ENCODE results near the gene OR52E6. TPM values are rescaled to one million over a fixed set of nuclear protein-coding genes. Genes with fewer than 3 reads are reported as not detected.

OR52E6 gene
- not detected for total RNA-seq

GRCh38 chr11:5841797-5842196, at the start of gene OR52E6:
OR52E6 (minus strand) TSS chr11:5841897; CDS start chr11:5841897, 0 bp downstream.
- no peak for DNase-seq (ENCODE audit: low read depth in 2 of 3, low spot score in 2 of 3)

DNA sequence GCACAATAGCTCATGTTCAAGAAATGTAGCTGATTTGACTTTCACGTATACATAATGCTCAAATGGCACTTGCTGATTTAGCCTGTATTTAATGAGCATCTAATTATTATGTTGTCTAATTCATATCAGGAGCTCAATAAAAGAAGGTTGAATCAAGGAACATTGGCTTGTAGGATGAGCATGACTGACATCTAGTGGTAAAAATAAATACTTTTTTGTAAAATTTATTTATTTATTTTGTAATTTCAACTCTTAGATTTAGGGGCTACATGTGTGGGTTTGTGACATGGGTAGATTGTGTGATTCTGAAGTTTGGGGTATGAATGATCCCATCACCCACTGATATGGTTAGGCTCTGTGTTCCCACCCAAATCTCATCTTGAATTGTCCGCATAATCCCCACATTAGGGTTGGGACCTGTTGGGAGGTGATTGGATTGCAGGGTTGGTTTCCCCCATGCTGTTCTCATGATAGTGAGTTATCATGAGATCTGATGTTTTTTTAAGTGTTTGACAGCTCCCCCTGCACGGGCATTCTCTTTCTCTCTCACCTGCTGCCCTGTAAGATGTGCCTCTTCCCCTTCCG, 49.6 kb upstream of the OR52E6 start:
- peak in 2 of 3 donors; percentile 9 to 59 for DNase-seq (ENCODE audit: low read depth in 2 of 3, low spot score in 2 of 3)

- no peak for DNase-seq (ENCODE audit: low read depth in 2 of 3, low spot score in 2 of 3)
These were observed 46.0 kb upstream of the OR52E6 start for GRCh38 chr11:5887661-5888060.

DNA sequence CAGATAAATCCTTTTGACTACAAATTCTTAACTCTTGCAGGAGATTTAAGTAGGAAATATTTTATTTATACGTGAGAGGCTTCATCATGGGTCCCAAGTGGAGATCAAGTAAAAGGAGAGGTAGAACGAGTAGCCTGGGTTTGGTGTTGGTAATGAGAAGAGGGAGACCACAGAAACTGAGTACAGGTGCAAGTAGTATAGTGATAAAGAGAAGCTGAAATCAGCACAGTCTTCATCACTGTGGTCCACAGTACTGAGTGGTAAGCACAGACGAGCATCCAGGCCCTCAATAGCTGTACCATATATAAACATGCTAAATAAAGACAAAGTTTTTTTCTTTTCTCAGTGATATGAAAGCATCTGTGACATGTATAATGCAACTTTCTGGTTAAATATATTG, 45.5 kb upstream of the OR52E6 start:
- DNase-seq (ENCODE audit: low read depth in 2 of 3, low spot score in 2 of 3), result no peak

GRCh38 chr11:5881756-5882155, 40.1 kb upstream of the OR52E6 start:
- no peak for DNase-seq (ENCODE audit: low read depth in 2 of 3, low spot score in 2 of 3)

DNA sequence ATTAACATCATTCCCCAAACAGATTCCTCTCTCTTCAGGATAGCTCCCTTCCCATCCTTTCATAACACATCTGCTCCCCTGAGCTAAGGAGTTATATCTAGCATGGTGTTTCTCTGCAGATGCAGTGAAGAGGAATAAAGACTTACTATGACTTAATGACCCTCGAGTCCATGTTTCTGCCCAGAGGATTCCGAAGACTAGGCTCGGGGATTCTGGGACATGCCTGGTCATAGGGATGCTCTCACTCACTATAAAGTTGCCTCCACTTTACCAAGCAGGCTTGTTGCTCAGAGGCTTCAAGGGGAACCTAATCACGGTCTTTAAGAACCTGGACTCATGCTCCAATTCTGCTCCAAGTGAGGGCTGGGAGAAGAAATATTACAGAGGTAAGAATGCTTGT, 38.6 kb upstream of the OR52E6 start, which contains the start of gene OR52E4:
Gene OR52E4 (plus strand): TSS at position 301 of the 400 bp plus-strand sequence. CDS start 3,664 bp downstream, outside the sequence.
- no peak for DNase-seq (ENCODE audit: low read depth in 2 of 3, low spot score in 2 of 3)

GRCh38 chr11:5878564-5878963, 36.9 kb upstream of the OR52E6 start:
- no peak for DNase-seq (ENCODE audit: low read depth in 2 of 3, low spot score in 2 of 3)

GRCh38 chr11:5865826-5866225, 24.1 kb upstream of the OR52E6 start:
- no peak for DNase-seq (ENCODE audit: low read depth in 2 of 3, low spot score in 2 of 3)

DNA sequence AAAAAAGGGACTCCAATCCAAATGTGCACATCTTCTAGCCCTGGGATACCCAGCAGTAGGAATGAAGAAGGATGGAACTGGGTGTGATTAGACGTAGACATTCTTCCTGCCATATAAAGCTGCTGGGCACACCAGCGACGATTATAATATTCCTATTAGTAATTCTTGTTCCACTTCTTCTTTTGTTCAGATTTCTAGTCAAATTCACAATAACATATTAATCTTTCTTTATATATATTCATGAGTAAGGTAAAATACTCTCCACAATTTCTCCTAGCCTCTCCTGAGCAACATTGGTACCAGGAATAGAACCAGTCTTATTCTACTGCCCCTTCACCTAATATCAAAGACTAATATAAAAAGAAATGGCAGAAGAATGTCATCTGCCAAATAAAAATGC, 15.9 kb upstream of the OR52E6 start, which contains the start of gene OR52E8:
Gene OR52E8 (minus strand): TSS at position 101 of the 400 bp plus-strand sequence. CDS start 0 bp downstream, at position 101.
- no peak for DNase-seq (ENCODE audit: low read depth in 2 of 3, low spot score in 2 of 3)

GRCh38 chr11:5851002-5851401, 9.3 kb upstream of the OR52E6 start:
- DNase-seq (ENCODE audit: low read depth in 2 of 3, low spot score in 2 of 3), result no peak

- peak in 2 of 3 donors; percentile 24 to 72 for DNase-seq (ENCODE audit: low read depth in 2 of 3, low spot score in 2 of 3)
These were observed 6.0 kb upstream of the OR52E6 start for GRCh38 chr11:5847711-5848110.

DNA sequence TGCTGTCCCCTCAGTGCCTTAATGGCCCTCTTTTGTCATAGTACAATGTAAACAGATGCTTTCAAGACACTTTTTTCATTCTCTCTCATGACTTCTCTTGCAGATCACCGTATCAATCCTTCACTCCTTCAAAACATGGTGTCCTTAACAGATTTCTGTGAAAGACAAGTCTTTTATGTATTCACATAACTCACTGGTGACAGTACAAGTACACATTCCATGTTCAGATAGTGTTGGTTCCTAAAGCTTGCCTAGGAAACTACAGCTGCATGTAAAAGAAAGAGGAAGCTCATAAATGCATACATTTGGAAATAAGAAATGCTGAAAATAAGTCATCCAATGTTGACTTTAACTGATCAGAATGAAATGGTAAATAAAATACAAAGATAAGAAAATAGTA, 5.0 kb upstream of the OR52E6 start:
- DNase-seq (ENCODE audit: low read depth in 2 of 3, low spot score in 2 of 3), result peak in 1 of 3 donors; percentile 13

DNA sequence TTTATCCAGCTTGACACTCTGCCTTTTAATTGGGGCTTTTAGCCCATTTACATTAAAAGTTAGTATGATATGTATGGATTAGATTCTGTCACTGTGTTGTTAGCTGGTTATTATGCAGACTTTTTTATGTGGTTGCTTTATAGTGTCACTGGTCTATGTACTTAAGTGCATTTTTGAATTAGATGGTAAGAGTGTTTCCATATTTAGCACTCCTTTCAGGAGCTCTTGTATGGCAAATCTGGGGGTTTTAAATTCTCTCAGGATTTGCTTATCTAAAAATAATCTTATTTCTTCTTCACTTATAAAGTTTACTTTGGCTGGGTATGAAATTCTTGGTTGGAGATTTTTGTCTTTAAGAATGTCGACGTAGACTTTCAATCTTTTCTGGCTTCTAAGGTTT, 4.0 kb downstream of the OR52E6 start:
- no peak for DNase-seq (ENCODE audit: low read depth in 2 of 3, low spot score in 2 of 3)

GRCh38 chr11:5833446-5833845, 8.3 kb downstream of the OR52E6 start:
- DNase-seq (ENCODE audit: low read depth in 2 of 3, low spot score in 2 of 3), result no peak

DNA sequence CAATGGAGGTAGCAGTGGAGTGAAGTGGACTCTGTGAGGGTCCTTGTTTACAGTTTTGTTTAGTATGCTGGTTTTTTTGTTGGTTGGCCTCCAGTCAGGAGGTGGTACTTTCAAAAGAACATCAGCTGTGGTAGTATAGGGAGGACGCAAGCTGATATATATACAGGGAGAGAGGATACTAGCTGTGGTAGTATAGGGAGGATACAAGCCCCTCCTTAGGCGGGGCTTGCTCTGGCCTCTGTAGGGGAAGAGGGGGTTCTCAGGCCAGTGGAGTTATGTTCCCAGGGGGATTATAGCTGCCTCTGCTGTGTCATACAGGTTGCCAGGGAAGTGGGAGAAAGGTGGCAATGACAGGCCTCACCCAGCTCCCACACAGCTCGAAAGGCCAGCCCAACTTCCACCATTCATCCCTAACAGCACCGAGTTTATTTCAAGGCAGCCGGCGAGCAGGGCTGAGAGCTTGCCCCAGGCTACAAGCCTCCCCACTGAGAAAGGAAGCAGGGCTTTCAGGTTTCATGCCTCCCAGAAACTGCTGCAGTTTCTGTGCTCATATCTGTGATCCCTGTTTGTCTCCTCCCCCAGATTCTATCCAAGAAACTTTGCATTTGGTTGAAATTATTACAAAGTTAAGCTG, 10.4 kb downstream of the OR52E6 start:
- no peak for DNase-seq (ENCODE audit: low read depth in 2 of 3, low spot score in 2 of 3)

DNA sequence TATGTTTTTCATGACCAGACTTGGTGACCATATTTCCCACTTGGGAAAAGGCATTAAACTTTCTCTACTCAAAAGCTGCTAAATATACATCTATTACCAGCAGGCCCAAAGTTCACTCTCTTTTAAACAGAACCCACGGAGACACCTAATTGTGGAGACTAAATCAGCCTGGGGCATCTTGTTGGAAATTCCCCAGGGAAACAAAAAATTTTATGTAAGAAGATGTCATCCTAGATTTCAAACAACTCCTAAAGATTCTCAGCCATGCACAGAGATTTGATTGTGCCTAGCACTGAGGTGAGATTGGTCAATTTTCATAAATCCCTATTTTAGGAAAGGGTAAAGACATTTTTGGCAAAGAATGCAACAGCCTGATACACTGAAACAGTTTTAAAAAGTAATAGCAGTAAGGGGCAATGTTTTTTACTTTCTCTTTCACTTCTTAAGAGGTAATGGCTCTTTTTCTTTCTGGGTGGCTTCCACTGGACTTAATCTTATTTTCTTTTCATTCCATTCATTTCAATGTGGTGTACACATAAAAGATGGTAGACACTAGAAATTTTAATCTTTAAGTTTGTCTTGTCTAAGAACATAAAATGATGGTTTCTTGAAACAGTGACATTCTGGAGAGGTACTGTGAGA, 23.3 kb downstream of the OR52E6 start:
- peak in 1 of 3 donors; percentile 54 for DNase-seq (ENCODE audit: low read depth in 2 of 3, low spot score in 2 of 3)

- DNase-seq (ENCODE audit: low read depth in 2 of 3, low spot score in 2 of 3), result peak in 2 of 3 donors; percentile 76 to 83
These were observed 26.2 kb downstream of the OR52E6 start for GRCh38 chr11:5815534-5815933.

DNA sequence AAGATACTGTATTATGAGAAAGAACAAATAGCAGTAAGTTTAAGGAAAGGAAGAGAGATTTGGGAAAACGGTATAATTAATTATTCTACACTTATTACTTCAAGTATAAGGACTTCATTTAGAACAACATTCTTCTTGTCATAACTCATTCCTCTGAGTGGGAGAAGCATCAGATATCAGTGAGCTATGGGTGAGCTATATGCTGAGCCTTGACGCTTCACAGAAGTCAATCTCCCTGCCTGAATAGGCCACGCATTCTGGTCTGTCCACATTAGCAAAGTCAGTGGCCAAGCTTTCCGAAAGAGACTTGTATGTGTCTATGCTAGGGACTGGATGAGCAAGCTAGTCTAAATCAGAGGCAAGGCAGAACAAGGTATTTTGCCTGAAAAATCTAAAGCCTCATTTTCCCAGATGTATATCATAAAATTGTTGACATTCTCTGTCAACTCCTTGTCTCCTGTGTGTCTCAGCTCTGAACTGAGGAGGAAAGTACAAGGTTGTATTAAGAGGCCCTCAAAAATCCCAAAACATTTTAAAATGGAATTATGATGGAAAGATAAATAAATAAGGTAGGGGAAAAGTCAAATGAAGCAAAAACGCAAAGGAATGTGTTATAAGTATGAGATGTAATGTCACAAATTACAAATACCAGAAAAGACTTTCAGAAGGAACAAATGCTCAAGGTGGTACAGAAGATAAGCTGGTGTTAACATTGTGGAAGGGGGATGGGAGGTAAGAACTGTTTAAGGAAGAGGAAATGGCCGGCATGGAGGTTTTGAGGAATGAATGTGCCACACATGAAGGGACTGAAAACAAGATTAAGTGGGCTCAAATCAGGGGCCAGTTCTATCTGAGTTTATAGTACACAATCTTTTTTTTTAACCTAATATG, 31.5 kb downstream of the OR52E6 start:
- peak in 2 of 3 donors; percentile 76 to 92 for DNase-seq (ENCODE audit: low read depth in 2 of 3, low spot score in 2 of 3)

GRCh38 chr11:5809122-5809519, 32.6 kb downstream of the OR52E6 start:
- DNase-seq (ENCODE audit: low read depth in 2 of 3, low spot score in 2 of 3), result peak in 2 of 3 donors; percentile 54 to 66

- peak; percentile 41 to 90 (median 79) for DNase-seq (ENCODE audit: low read depth in 2 of 3, low spot score in 2 of 3)
These were observed 33.1 kb downstream of the OR52E6 start, which contains the start of gene OR52N2 for GRCh38 chr11:5808500-5809121. OR52N2 (plus strand) TSS chr11:5808924; CDS start chr11:5820336, 11,412 bp downstream.

Data from hematopoietic multipotent progenitor cell (in vitro differentiated cells).